Endothelial cell of umbilical vein (primary cell): ENCODE data around the gene PSMB9. TPM values are rescaled to one million over a fixed set of nuclear protein-coding genes. Genes with fewer than 3 reads are reported as not detected.

ENCODE experiments used
- BruUV-seq: library from RNA; stranded (reverse); fragments of 400-500 nt; replicated peaks from 2 replicates; lab custom pipeline; 2021; lab: Mats Ljungman, UMichigan
- CTCF ChIA-PET: fragments of 300-600, 350-600 bp; sonication (Branson Sonifier 250); formaldehyde crosslinking; loops from one replicate; lab custom pipeline; 2021; ENCODE audit warnings: antibody characterized with exemption, inconsistent platforms; lab: Charles Lee
- POLR2A ChIA-PET: fragments of 300-600, 350-600 bp; sonication (Branson Sonifier 250); formaldehyde crosslinking; loops from one replicate; lab custom pipeline; 2021; ENCODE audit warnings: antibody characterized with exemption, inconsistent platforms; lab: Charles Lee
- DNase-seq: peaks from one replicate; pipeline ENCODE4 v3.0.0-alpha.2; 2011; ENCODE audit warnings: low read depth, low spot score
- FAIRE-seq: peaks from 2 replicates; lab custom pipeline; 2011; peaks lifted over from hg19 to GRCh38; lab: Jason Lieb, UNC
- H2AFZ ChIP-seq: 2 replicates; pipeline ENCODE4 v1.6.0; 2012; ENCODE audit warnings: low read depth, low read length, control low read depth, inconsistent platforms
- H3K27ac ChIP-seq: 2 replicates; pipeline ENCODE4 v1.5.1; 2011; ENCODE audit warnings: low read depth, mild to moderate bottlenecking, control low read depth, low read length, moderate library complexity; ENCODE audit not compliant: insufficient read depth
- H3K27me3 ChIP-seq, 2 experiments: 2 replicates each; pipeline versions ENCODE4 v1.6.0 to v1.6.1; 2011; ENCODE audit warnings: low read length in 2 of 2, mixed read lengths in 1 of 2; ENCODE audit not compliant: control insufficient read depth in 2 of 2, insufficient read depth in 2 of 2
- H3K36me3 ChIP-seq, 2 experiments: 2 replicates in 1 of 2; 3 replicates in 1 of 2; pipeline ENCODE4 v1.5.1; 2011; ENCODE audit warnings: low read length in 2 of 2, mild to moderate bottlenecking in 1 of 2, moderate library complexity in 1 of 2; ENCODE audit not compliant: control insufficient read depth in 2 of 2, insufficient read depth in 2 of 2; ENCODE audit errors: extremely low read depth in 1 of 2
- H3K4me1 ChIP-seq: 3 replicates; pipeline ENCODE4 v1.5.1; 2011; ENCODE audit warnings: mild to moderate bottlenecking, low read length; ENCODE audit not compliant: control insufficient read depth, insufficient read depth; ENCODE audit errors: extremely low read depth
- H3K4me2 ChIP-seq: 2 replicates; pipeline ENCODE4 v1.6.1; 2011; ENCODE audit warnings: low read length, control low read depth, mixed read lengths; ENCODE audit not compliant: insufficient read depth
- H3K4me3 ChIP-seq, 3 experiments: fragments of 200-600 bp in 1 of 3; sonication (generic), shearing (Covaris generic) in 1 of 3; replicated peaks in 1 of 3; 2 replicates each; pipeline ENCODE4 v1.5.1; 2011 to 2016; ENCODE audit warnings: control low read depth in 3 of 3, low read length in 3 of 3, mild to moderate bottlenecking in 2 of 3, inconsistent platforms in 1 of 3, low read depth in 1 of 3, moderate library complexity in 1 of 3; ENCODE audit not compliant: insufficient read depth in 1 of 3
- H3K79me2 ChIP-seq: 2 replicates; pipeline ENCODE4 v1.6.0; 2012; ENCODE audit warnings: low read length, inconsistent platforms; ENCODE audit not compliant: control insufficient read depth, insufficient read depth
- H3K9ac ChIP-seq: replicated peaks from 2 replicates; pipeline ENCODE3; 2011; ENCODE audit warnings: low read length, control low read depth; ENCODE audit not compliant: insufficient read depth; ENCODE audit errors: extremely low read depth
- H3K9me1 ChIP-seq: replicated peaks from 3 replicates; pipeline ENCODE4 v1.6.0; 2011; ENCODE audit warnings: mild to moderate bottlenecking, low read length; ENCODE audit not compliant: control insufficient read depth, insufficient read depth; ENCODE audit errors: extremely low read depth
- H3K9me3 ChIP-seq: replicated peaks from 2 replicates; pipeline ENCODE4 v1.5.1; 2012; ENCODE audit warnings: low read length, inconsistent platforms; ENCODE audit not compliant: control insufficient read depth, insufficient read depth
- H4K20me1 ChIP-seq: replicated peaks from 2 replicates; pipeline ENCODE3; 2011; ENCODE audit warnings: mild to moderate bottlenecking, low read length; ENCODE audit not compliant: control insufficient read depth, insufficient read depth; ENCODE audit errors: extremely low read depth
- CTCF ChIP-seq, 2 donors: IDR thresholded peaks; 1 replicate in 1 of 2; 2 replicates in 1 of 2; pipeline ENCODE4 v1.5.1; 2011; ENCODE audit warnings: low read length in 2 of 2, mild to moderate bottlenecking in 2 of 2, moderate library complexity in 2 of 2, control low read depth in 1 of 2, inconsistent platforms in 1 of 2, low read depth in 1 of 2; ENCODE audit not compliant: insufficient read depth in 1 of 2; ENCODE audit errors: extremely low read depth in 1 of 2
- EZH2 ChIP-seq: IDR thresholded peaks from 2 replicates; pipeline ENCODE4 v1.6.1; 2012; ENCODE audit warnings: borderline replicate concordance, low read depth, mild to moderate bottlenecking, moderate library complexity, low read length, inconsistent platforms; ENCODE audit not compliant: severe bottlenecking
- FOS ChIP-seq: IDR thresholded peaks from 2 replicates; pipeline ENCODE4 v1.6.1; 2011; ENCODE audit warnings: mild to moderate bottlenecking, low read length, moderate library complexity, borderline replicate concordance; ENCODE audit not compliant: insufficient read depth
- GATA2 ChIP-seq: IDR thresholded peaks from 2 replicates; pipeline ENCODE4 v1.7.0; 2011; ENCODE audit warnings: low read depth, mild to moderate bottlenecking, moderate library complexity, mixed read lengths, low read length; ENCODE audit not compliant: insufficient read length, insufficient read depth
- JUN ChIP-seq: IDR thresholded peaks from 2 replicates; pipeline ENCODE4 v1.6.1; 2011; ENCODE audit warnings: borderline replicate concordance, low read depth; ENCODE audit not compliant: insufficient read length, insufficient read depth
- MAX ChIP-seq: IDR thresholded peaks from 2 replicates; pipeline ENCODE4 v1.6.1; 2011; ENCODE audit not compliant: insufficient read depth, insufficient read length
- MYC ChIP-seq: IDR thresholded peaks from one replicate; pipeline ENCODE4 v1.6.1; 2011; ENCODE audit warnings: mild to moderate bottlenecking, low read depth, low read length
- POLR2A ChIP-seq: IDR thresholded peaks from 2 replicates; pipeline ENCODE4 v1.6.1; 2012; ENCODE audit warnings: low read depth, mild to moderate bottlenecking, control low read depth, low read length
- POLR2AphosphoS5 ChIP-seq: IDR thresholded peaks from 2 replicates; pipeline ENCODE4 v1.6.1; 2012; ENCODE audit warnings: low read depth, mild to moderate bottlenecking, control low read depth, low read length, moderate library complexity; ENCODE audit not compliant: insufficient read depth
- dilution Hi-C: fragments of 300-500 bp; cut with MboI; formaldehyde crosslinking; loops from one replicate; pipeline ENCODE4 v1.15.0; 2019; ENCODE audit warnings: low sequenced_read_pairs; ENCODE audit not compliant: extremely low pct_ligation_motif_present
- intact Hi-C: fragments of 100-400 bp; cut with micrococcal nuclease; formaldehyde crosslinking; loops from one replicate; pipeline ENCODE4 v1.10.0; 2022
- polyA plus RNA-seq, 4 experiments: library from polyadenylated mRNA; depleted of rRNA in 3 of 4; stranded (reverse) in 3 of 4; unstranded in 1 of 4; fragments of >200 nt; gene quantifications; 2 replicates each; pipeline versions ENCODE4 v1.2.1 to v1.2.3, GENCODE V29; 2011 to 2012; ENCODE audit warnings: missing spikeins in 1 of 4
- total RNA-seq: library from RNA; stranded (reverse); gene quantifications from 2 replicates; pipeline ENCODE4 v1.2.3, GENCODE V29; 2021

PSMB9 gene
- total and polyA plus RNA-seq, 2 donors (not counting 3 experiments of a cell fraction or from before 2014, with no cell fraction given) = 6.3 TPM

- POLR2A ChIA-PET = no interaction called here
- FAIRE-seq = no peak
- BruUV-seq = no TSS peak
Observed at GRCh38 chr6:32814145-32814544, 39.8 kb upstream of the PSMB9 start.

GRCh38 chr6:32815115-32815514, 38.9 kb upstream of the PSMB9 start:
- no peak for FAIRE-seq
- CTCF ChIA-PET = no interaction called here
- BruUV-seq = no TSS peak

More at GRCh38 chr6:32814145-32814544, 39.8 kb upstream of the PSMB9 start:
- Histone ChIP-seq H3K36me3 (no peaks in the 10 kb centered on the region), H3K79me2 (no peaks in the 10 kb centered on the region), H3K9me3 (no peaks in the 10 kb centered on the region), H3K9ac (no peak overlapping the region), H3K27ac (no peak overlapping the region), H2AFZ (no peak overlapping the region), H3K27me3 (peaks cover 8 to 15% of the 10 kb centered on the region in 2 experiments), H3K4me1 (no peaks in the 10 kb centered on the region), H3K9me1 (no peaks in the 10 kb centered on the region), H3K4me3 (no peak overlapping the region), H3K4me2 (no peak overlapping the region), H4K20me1 (no peaks in the 10 kb centered on the region)
- intact Hi-C loops (no loop called here), dilution Hi-C loops (no loop called here)
- TF ChIP-seq POLR2AphosphoS5 (no peak), POLR2A (no peak), MAX (no peak), JUN (no peak), FOS (no peak)
- DNase-seq = no peak
- CTCF ChIA-PET = interaction anchor here (2.5 kb wide), 1 partner anchor 54 kb away, joined by 13 read pairs; no protein-coding TSS in a partner anchor

More at GRCh38 chr6:32815115-32815514, 38.9 kb upstream of the PSMB9 start:
- H4K20me1 ChIP-seq = no peaks in the 10 kb centered on the region
- H3K36me3 ChIP-seq = no peaks in the 10 kb centered on the region
- no peak overlapping the region for H3K4me3 ChIP-seq
- dilution Hi-C loops = no loop called here
- TF ChIP-seq JUN (no peak), POLR2A (no peak), MYC (no peak), CTCF (IDR thresholded peaks at IDR 0.05; ENCODE audit: extremely low read depth in 1 of 2, insufficient read depth in 1 of 2, low read depth in 1 of 2, low read length in 2 of 2) (no peak), GATA2 (no peak), MAX (no peak), FOS (no peak), POLR2AphosphoS5 (no peak), EZH2 (no peak)
- H3K9me1 ChIP-seq = no peaks in the 10 kb centered on the region
- H3K79me2 ChIP-seq = no peaks in the 10 kb centered on the region
- no peak overlapping the region for H3K27ac ChIP-seq
- H3K4me2 ChIP-seq = no peak overlapping the region
- no peaks in the 10 kb centered on the region for H3K4me1 ChIP-seq
- H3K27me3 ChIP-seq = peaks cover 4 to 16% of the 10 kb centered on the region in 2 experiments
- intact Hi-C loops = no loop called here
- POLR2A ChIA-PET = no interaction called here
- H3K9ac ChIP-seq = no peak overlapping the region
- H3K9me3 ChIP-seq = no peaks in the 10 kb centered on the region
- DNase-seq = no peak
- no peak overlapping the region for H2AFZ ChIP-seq
